GM23338 (cell line): ENCODE measurements around the gene SFXN5.

ENCODE experiments used
- EZH2 ChIP-seq: fragments of 200-600 bp; sonication (generic); IDR thresholded peaks from one replicate; pipeline ENCODE4 v1.8.0; 2017; ENCODE audit warnings: antibody characterized with exemption, mild to moderate bottlenecking, low read depth; ENCODE audit not compliant: unreplicated experiment
- EZH2phosphoT487 ChIP-seq: fragments of 200-600 bp; sonication (generic); IDR thresholded peaks from one replicate; pipeline ENCODE4 v1.8.1; 2018; ENCODE audit warnings: antibody characterized with exemption; ENCODE audit not compliant: unreplicated experiment
- POLR2AphosphoS5 ChIP-seq: IDR thresholded peaks from 2 replicates; pipeline ENCODE4 v1.6.1; 2016; ENCODE audit warnings: antibody characterized with exemption, low read depth
- TF ChIP-seq, protein P1 (sequence below), 2 experiments: fragments of 200-600 bp in 1 of 2; sonication (generic) in 1 of 2; conservative IDR thresholded peaks; 2 replicates each; pipeline versions ENCODE4 v1.5.1 to v1.6.1; 2016 to 2017; ENCODE audit warnings: antibody characterized with exemption in 2 of 2, low read depth in 2 of 2, mild to moderate bottlenecking in 2 of 2, moderate library complexity in 1 of 2
- TF ChIP-seq, protein P2 (sequence below): fragments of 250-450 bp; sonication (Bioruptor Pico); IDR thresholded peaks from 2 replicates; pipeline ENCODE4 v1.5.0; 2020; ENCODE audit warnings: mild to moderate bottlenecking, moderate library complexity
- TF ChIP-seq, protein P3 (sequence below): IDR thresholded peaks from 2 replicates; pipeline ENCODE4 v1.6.1; 2016; ENCODE audit warnings: antibody characterized with exemption
- TF ChIP-seq, protein P4 (sequence below): IDR thresholded peaks from one replicate; pipeline ENCODE4 v1.6.1; 2018; ENCODE audit warnings: antibody characterized with exemption; ENCODE audit not compliant: unreplicated experiment

DNA sequence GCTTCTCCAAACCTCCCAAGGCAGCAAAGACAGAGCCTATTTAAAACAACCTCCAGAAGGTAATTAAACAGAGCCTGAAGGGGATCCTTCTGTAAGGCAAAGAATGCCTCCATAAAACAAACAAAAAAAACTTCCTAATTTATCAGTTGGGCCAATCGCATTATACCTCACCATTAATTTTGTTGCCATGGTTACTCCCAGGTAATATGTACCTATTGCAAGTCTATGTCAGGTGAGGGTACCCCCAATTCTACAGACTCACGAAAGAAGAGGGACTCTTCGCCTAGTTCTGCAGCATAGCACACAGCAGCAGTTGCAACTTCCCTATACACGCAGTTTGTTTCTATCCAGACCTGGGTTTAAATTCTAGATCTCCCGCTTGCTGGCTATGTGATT, 38.8 kb downstream of the SFXN5 start:
- no peak for TF ChIP-seq POLR2AphosphoS5
- TF ChIP-seq, protein P1, sequence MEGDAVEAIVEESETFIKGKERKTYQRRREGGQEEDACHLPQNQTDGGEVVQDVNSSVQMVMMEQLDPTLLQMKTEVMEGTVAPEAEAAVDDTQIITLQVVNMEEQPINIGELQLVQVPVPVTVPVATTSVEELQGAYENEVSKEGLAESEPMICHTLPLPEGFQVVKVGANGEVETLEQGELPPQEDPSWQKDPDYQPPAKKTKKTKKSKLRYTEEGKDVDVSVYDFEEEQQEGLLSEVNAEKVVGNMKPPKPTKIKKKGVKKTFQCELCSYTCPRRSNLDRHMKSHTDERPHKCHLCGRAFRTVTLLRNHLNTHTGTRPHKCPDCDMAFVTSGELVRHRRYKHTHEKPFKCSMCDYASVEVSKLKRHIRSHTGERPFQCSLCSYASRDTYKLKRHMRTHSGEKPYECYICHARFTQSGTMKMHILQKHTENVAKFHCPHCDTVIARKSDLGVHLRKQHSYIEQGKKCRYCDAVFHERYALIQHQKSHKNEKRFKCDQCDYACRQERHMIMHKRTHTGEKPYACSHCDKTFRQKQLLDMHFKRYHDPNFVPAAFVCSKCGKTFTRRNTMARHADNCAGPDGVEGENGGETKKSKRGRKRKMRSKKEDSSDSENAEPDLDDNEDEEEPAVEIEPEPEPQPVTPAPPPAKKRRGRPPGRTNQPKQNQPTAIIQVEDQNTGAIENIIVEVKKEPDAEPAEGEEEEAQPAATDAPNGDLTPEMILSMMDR (conservative IDR thresholded peaks at IDR 0.05; ENCODE audit: low read depth in 2 of 2) = no peak
- TF ChIP-seq, protein P2, sequence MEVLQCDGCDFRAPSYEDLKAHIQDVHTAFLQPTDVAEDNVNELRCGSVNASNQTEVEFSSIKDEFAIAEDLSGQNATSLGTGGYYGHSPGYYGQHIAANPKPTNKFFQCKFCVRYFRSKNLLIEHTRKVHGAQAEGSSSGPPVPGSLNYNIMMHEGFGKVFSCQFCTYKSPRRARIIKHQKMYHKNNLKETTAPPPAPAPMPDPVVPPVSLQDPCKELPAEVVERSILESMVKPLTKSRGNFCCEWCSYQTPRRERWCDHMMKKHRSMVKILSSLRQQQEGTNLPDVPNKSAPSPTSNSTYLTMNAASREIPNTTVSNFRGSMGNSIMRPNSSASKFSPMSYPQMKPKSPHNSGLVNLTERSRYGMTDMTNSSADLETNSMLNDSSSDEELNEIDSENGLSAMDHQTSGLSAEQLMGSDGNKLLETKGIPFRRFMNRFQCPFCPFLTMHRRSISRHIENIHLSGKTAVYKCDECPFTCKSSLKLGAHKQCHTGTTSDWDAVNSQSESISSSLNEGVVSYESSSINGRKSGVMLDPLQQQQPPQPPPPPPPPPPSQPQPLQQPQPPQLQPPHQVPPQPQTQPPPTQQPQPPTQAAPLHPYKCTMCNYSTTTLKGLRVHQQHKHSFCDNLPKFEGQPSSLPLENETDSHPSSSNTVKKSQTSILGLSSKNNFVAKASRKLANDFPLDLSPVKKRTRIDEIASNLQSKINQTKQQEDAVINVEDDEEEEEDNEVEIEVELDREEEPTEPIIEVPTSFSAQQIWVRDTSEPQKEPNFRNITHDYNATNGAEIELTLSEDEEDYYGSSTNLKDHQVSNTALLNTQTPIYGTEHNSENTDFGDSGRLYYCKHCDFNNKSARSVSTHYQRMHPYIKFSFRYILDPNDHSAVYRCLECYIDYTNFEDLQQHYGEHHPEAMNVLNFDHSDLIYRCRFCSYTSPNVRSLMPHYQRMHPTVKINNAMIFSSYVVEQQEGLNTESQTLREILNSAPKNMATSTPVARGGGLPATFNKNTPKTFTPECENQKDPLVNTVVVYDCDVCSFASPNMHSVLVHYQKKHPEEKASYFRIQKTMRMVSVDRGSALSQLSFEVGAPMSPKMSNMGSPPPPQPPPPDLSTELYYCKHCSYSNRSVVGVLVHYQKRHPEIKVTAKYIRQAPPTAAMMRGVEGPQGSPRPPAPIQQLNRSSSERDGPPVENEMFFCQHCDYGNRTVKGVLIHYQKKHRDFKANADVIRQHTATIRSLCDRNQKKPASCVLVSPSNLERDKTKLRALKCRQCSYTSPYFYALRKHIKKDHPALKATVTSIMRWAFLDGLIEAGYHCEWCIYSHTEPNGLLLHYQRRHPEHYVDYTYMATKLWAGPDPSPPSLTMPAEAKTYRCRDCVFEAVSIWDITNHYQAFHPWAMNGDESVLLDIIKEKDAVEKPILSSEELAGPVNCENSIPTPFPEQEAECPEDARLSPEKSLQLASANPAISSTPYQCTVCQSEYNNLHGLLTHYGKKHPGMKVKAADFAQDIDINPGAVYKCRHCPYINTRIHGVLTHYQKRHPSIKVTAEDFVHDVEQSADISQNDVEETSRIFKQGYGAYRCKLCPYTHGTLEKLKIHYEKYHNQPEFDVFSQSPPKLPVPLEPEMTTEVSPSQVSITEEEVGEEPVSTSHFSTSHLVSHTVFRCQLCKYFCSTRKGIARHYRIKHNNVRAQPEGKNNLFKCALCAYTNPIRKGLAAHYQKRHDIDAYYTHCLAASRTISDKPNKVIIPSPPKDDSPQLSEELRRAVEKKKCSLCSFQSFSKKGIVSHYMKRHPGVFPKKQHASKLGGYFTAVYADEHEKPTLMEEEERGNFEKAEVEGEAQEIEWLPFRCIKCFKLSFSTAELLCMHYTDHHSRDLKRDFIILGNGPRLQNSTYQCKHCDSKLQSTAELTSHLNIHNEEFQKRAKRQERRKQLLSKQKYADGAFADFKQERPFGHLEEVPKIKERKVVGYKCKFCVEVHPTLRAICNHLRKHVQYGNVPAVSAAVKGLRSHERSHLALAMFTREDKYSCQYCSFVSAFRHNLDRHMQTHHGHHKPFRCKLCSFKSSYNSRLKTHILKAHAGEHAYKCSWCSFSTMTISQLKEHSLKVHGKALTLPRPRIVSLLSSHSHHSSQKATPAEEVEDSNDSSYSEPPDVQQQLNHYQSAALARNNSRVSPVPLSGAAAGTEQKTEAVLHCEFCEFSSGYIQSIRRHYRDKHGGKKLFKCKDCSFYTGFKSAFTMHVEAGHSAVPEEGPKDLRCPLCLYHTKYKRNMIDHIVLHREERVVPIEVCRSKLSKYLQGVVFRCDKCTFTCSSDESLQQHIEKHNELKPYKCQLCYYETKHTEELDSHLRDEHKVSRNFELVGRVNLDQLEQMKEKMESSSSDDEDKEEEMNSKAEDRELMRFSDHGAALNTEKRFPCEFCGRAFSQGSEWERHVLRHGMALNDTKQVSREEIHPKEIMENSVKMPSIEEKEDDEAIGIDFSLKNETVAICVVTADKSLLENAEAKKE (CRISPR knock-in tag) = no peak
- TF ChIP-seq, protein P3, sequence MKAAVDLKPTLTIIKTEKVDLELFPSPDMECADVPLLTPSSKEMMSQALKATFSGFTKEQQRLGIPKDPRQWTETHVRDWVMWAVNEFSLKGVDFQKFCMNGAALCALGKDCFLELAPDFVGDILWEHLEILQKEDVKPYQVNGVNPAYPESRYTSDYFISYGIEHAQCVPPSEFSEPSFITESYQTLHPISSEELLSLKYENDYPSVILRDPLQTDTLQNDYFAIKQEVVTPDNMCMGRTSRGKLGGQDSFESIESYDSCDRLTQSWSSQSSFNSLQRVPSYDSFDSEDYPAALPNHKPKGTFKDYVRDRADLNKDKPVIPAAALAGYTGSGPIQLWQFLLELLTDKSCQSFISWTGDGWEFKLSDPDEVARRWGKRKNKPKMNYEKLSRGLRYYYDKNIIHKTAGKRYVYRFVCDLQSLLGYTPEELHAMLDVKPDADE = no peak
- no peak for TF ChIP-seq EZH2
- TF ChIP-seq, protein P4, sequence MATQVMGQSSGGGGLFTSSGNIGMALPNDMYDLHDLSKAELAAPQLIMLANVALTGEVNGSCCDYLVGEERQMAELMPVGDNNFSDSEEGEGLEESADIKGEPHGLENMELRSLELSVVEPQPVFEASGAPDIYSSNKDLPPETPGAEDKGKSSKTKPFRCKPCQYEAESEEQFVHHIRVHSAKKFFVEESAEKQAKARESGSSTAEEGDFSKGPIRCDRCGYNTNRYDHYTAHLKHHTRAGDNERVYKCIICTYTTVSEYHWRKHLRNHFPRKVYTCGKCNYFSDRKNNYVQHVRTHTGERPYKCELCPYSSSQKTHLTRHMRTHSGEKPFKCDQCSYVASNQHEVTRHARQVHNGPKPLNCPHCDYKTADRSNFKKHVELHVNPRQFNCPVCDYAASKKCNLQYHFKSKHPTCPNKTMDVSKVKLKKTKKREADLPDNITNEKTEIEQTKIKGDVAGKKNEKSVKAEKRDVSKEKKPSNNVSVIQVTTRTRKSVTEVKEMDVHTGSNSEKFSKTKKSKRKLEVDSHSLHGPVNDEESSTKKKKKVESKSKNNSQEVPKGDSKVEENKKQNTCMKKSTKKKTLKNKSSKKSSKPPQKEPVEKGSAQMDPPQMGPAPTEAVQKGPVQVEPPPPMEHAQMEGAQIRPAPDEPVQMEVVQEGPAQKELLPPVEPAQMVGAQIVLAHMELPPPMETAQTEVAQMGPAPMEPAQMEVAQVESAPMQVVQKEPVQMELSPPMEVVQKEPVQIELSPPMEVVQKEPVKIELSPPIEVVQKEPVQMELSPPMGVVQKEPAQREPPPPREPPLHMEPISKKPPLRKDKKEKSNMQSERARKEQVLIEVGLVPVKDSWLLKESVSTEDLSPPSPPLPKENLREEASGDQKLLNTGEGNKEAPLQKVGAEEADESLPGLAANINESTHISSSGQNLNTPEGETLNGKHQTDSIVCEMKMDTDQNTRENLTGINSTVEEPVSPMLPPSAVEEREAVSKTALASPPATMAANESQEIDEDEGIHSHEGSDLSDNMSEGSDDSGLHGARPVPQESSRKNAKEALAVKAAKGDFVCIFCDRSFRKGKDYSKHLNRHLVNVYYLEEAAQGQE = no peak
- TF ChIP-seq EZH2phosphoT487 = no peak
